Fibroblast of mammary gland (primary cell): ENCODE measurements around the gene LZTR1.

Source experiments
- DNase-seq: peaks from one replicate; pipeline ENCODE4 v3.0.0-alpha.2; 2010; ENCODE audit warnings: low read depth
- H3K4me3 ChIP-seq: 2 replicates; pipeline ENCODE4 v1.5.1; 2011; ENCODE audit warnings: low read depth, mild to moderate bottlenecking, low read length, moderate library complexity; ENCODE audit not compliant: control insufficient read depth
- TF ChIP-seq, protein P1 (sequence below): conservative IDR thresholded peaks from 2 replicates; pipeline ENCODE4 v1.5.1; 2011; ENCODE audit warnings: low read depth, low read length, inconsistent platforms; ENCODE audit not compliant: control insufficient read depth, insufficient read depth

Gene LZTR1

GRCh38 chr22:20995329-20996030 is 13.4 kb downstream of the LZTR1 start:
- TF ChIP-seq, protein P1, sequence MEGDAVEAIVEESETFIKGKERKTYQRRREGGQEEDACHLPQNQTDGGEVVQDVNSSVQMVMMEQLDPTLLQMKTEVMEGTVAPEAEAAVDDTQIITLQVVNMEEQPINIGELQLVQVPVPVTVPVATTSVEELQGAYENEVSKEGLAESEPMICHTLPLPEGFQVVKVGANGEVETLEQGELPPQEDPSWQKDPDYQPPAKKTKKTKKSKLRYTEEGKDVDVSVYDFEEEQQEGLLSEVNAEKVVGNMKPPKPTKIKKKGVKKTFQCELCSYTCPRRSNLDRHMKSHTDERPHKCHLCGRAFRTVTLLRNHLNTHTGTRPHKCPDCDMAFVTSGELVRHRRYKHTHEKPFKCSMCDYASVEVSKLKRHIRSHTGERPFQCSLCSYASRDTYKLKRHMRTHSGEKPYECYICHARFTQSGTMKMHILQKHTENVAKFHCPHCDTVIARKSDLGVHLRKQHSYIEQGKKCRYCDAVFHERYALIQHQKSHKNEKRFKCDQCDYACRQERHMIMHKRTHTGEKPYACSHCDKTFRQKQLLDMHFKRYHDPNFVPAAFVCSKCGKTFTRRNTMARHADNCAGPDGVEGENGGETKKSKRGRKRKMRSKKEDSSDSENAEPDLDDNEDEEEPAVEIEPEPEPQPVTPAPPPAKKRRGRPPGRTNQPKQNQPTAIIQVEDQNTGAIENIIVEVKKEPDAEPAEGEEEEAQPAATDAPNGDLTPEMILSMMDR, result no peak
- no peak overlapping the region for H3K4me3 ChIP-seq
- DNase-seq, result no peak

DNA sequence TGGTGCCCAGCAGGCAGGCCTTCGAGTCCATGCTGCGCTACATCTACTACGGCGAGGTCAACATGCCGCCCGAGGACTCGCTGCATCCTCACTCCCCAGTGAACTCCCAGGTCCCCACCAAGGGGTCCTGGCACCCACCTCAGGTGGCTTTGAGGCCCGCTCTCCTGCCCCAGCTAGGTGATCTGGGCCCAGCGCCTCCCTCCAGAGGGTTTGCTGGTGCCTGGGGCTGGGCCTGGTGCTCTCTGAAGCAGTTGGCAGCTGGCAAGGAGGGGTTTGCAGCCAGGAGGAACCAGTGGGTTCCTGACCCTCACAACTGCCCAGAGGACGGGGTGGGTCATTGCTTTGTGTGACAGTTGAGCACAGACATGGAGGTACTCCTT is 13.9 kb downstream of the LZTR1 start:
- H3K4me3 ChIP-seq, result no peak overlapping the region
- DNase-seq, result no peak
- TF ChIP-seq, protein P1, result no peak

DNA sequence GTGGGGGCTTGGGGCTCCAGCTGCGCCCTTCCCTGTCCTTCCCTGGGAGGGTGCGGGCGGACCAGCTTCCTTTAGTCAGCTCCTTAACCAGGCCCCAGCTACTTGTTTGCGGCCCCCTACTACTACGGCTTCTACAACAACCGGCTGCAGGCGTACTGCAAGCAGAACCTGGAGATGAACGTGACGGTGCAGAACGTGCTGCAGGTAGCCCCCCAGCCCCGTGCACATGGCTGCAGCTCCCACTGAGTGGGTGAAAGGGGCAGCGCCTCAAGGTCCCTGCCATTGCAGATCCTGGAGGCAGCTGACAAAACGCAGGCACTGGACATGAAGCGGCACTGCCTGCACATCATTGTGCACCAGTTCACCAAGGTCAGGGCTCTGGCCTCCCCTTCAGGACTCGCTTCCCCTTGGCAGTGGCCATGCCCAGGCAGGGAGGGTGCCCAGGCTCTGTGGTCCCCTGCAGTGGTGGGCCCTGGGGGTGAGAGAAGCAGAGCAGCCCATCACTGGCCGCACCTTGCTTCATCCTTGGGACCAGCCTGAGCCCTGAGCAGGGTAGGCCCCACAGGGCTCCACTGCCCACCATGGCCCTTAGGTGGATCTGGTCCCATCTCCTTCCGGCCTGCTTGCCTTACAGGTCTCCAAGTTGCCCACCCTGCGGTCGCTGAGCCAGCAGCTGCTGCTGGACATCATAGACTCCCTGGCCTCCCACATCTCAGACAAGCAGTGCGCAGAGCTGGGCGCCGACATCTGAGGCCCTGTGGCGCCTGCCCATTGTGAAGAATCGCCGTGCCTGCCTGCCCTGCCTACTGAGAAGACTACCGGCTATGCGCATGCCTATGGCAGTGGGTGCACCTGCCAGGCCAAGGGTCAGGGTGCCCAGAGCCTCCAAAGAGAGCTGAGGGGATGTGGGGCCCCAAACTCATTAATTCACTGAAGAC is 14.8 kb downstream of the LZTR1 start:
- H3K4me3 ChIP-seq, result no peak overlapping the region
- DNase-seq, result no peak
- TF ChIP-seq, protein P1, result no peak

- H3K4me3 ChIP-seq, result no peak overlapping the region
- TF ChIP-seq, protein P1, result no peak
- no peak for DNase-seq
These were observed 15.6 kb downstream of the LZTR1 start for GRCh38 chr22:20997536-20998257.

DNA sequence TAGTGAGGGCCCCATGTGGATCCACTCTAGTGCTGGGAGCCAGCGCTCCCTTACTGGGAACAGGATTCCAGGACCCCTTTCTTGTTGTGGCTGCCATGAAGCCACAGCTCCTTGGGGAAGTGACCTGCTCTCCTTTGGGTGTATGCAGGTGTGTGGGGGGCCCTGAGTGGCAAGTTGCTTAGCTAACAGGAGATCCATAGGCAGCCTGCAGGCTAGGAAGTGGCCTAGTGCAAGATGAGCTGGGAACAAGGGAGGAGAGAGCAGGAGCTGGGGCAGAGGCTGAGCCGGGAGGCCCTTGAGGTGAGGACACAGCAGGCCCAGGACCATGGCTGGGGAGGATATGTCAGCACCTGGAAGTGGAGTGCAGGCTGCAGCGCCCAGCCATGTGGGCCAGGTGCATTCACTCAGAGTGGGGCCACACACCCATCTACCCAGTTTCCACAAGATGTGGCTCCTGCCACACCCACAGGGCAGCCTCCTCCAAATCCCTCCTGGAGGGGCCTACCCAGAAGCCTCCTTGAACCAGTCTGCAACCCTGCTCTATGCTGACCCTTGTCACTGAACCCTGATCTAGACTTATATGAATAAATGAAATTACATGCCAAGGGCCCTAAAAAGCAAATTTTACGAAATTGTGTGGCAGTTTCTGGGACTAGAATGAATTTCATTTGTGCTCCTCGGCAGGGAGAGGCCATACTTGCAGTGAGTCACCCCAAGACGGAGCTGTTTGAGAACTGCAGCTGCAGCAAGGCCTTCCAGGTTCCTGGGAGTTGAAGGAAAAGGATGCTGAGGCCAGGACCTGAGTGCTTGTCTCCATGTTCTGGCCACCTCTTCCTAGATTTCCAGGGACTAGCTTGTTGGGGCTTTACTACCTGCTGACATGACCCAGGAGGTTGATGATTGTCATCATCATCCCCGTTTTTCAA is 16.6 kb downstream of the LZTR1 start:
- TF ChIP-seq, protein P1, result no peak
- no peak overlapping the region for H3K4me3 ChIP-seq
- DNase-seq, result peak; percentile 51
